DMS153 treated with DMSO at 0.1 percent for 48 hours (cell line): ENCODE data around the gene SMG6.
A peak's percentile ranks its signal among the peaks of the same experiment; 100 is the strongest.

Source experiments
- DNase-seq: peaks from one replicate; lab custom pipeline; 2025; ENCODE audit not compliant: unreplicated experiment; lab: John Stamatoyannopoulos, UW

The SMG6 gene

DNA sequence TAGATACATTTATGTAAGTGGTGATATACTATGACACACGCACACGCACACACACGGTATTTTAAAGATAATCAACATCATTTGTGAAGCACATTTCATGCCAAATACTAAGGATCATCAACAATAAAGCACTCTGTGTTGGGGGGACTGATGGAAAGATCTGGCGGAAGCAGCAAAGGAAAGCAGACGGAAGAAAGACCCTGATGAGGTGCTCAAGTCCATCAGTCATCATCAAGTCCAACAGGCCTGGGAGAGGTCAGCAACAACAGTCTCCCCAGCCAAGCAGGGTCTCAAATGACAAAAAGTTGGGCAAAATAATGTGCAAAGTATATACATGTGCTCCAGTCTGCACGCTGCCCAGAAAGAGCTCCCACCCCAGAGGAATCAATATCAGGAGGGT lies 193.1 kb downstream of the SMG6 start:
- no peak for DNase-seq

- no peak for DNase-seq
These were observed 195.4 kb downstream of the SMG6 start for GRCh38 chr17:2108170-2108569.

DNA sequence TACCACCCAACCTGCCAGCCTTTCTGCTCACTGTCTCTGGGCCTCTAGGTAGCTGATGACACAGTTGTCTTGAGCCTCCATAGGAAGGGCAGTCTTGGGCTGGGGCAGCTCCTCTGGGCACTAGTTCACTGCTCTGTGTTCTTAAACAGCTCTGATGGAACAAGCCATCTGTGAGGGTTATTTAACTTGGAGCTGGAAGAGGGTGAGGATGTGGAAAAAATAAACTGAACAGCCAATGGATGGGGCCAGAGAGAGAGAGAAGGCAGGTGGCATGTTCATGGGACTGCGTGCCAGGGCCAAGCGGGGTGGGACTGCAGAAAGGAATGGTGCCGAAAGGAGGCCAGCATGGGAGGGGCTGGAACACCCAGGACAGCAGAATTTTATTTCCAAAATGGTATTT lies 196.1 kb downstream of the SMG6 start:
- no peak for DNase-seq

DNA sequence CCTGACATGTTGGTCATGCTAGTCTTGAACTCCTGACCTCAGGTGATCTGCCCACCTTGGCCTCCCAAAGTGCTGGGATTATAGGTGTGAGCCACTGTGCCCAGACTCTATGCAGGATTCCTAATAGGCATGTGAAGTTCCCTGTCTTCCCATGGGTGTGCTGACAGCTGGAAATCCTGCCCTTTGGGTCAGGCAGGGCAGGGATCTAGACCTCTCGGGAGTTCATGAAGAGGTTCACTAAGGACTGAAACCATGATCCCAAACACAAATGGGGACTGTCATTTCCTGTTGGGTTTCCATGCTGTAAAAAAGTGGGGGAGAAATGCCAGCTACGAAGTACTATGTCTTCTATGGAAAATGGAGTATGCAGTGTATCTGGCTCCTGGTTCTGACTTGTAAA lies 196.5 kb downstream of the SMG6 start:
- DNase-seq: no peak

DNA sequence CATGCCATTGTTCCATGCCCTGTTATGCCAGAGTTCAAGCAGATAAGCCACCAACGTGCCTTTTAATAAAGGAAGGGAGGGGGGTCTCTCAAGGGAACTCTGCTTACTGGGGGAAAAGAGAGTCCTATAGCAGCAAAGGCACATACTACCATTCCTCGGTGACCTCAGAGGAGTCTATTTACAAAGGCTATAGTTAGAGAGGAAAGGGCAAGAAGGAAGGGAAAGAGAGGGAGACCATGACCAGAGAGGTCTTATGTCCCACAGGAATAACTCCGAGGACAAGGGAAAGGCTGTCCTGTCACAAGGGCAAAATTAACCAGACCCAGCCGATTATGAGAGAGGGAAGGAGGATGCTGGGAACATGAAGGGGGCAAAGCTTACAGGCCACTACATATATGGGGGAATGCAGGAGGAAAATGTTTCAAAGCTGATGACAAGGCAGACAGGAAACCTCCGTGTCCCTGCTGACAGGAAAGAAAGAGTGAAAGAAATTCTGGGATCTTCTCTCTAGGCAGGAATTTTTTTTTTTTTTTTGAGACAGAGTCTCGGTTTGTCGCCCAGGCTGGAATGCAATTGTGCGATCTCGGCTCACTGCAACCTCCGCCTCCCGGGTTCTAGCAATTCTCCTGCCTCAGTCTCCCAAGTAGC lies 197.2 kb downstream of the SMG6 start:
- no peak for DNase-seq

DNA sequence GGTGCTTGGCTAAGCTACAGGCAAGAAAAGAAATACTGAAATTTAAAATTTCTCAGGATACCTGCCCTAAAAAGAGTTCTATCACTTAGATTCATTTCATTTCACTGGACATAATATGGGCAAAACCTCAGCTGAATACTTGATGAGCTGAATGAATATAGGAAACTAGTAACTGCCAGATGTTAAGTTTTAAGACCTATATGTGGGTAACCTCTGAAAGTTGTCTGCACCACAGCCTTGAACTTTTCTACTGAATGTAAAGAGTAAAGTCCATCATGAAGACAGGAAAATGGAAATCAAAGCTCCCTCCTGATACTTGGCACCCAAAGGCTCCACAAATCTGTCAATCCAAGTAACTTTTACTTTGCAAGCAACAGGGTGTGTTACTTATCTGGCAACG lies 197.9 kb downstream of the SMG6 start:
- no peak for DNase-seq

- DNase-seq: no peak
These were observed 200.4 kb downstream of the SMG6 start for GRCh38 chr17:2102931-2103809.

DNA sequence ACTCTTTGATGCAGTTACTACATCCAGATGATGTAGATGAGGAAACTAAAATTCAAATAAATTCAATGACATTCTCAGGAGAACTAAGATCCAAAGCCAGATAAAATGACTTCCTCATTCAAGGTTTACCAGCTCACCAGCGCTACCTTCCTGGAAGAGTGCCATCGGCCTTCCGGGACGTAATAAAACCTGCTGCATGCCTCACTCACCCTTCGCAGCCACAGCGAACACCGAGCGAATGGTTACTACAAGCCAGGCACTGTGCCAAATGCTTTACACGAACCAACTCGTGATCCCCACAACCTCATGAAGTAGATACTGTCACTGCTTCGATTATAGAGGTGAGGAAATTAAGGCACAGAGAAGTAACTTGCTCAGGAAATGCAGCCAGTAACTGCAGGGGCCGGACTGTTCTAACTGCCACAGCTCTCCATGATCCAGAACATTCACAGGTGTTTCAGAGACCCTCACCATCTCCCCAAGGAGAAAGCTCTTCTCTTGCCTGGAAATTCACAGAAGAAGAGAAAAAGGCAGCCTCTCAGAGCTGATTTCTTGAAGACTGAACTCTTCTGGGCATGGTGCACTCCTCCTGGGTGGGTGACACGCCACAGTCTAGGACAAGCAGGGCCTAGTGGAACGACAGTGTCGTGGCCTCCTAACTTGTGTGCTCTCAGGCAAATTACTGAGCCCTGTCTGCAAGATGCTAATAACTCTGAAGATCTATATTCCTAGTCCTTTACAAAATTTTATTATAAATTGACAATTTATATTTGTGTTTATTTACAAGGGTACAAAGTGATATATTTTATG lies 201.9 kb downstream of the SMG6 start:
- DNase-seq: peak; percentile 40

GRCh38 chr17:2095536-2095910 lies 208.1 kb downstream of the SMG6 start:
- DNase-seq: no peak

DNA sequence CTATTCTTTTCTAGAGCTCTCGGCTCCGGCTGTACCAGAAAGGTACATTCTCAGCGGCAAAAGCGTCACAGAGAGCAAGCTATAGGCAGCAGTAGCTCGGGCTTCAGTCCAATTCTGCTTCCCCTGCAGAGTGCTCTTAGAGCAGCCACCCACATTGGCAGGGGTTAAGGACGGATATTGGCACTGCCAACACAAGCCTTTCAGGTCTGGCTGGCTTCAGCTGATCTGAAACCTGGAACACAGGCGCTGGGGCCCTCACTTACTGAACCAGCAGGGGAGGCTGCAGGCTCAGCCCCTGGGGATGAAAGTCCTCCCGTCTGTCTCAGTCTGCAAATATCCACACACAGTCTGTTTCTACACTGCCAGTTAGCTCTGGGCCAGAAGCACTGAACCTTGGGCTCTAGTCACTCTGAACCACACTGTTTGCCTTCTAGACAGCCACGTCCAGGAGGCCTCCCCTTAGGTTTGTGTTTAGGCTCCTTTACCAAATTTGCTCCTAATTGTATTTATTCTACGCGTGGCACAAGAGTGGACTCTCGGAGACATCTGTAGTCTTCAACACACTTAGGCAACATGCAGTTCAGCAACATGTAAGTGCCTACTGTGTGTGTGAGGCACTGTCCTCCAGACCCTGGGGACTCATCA lies 208.6 kb downstream of the SMG6 start:
- DNase-seq: no peak

GRCh38 chr17:2093349-2093748 lies 210.2 kb downstream of the SMG6 start:
- DNase-seq: no peak

DNA sequence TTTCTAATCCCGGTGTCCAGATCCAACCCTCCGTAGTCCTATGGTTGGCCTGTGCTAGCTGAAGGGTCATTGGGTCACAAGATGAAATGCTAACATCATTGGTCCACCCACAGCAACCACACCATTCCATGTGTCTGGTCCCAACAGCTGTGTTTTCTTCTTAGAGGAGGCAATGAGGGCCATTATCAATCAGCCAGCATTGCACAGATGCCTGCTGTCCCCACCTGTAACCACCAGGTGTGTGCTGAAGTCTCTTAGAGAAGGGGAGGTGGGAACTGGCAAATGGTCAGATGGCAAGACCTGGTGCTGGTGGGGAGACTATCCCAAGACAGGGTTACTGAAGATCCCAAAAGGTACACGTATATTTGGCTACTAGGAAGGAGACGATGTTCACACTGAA lies 211.3 kb downstream of the SMG6 start:
- DNase-seq: no peak

DNA sequence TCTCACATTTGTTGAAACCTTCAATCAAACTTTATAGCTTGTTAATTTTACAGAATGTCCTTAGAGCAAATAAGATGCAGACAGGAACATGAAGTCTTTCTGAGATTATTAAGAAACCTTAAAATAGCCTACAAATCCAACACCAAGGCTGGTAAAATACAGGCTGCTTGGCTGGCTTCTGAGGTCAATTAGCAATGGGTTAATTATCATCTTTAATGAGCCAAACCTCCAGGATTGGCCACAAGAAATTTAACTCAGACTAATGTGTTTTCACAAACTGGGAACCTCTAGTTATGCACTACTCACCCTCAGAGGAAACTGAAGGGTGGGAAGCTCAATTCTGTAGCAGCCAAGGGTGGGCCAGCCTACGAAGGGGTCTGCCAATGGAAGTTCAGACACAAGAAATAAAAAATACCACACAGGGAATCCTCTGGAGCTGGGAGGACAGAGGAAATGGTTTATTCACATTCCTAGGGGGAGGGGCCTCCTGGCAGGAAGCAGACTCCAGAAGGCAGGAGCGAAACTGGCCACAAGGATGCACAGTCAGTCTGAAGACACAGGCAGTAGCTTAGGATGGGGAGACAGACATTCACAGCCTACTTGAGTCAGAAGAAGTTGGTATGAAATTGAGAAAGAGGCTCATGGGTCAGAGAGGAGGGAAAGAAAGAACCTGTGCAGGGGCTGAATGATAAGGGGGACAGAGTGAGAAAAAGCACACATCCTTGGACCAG lies 212.6 kb downstream of the SMG6 start:
- no peak for DNase-seq

GRCh38 chr17:2090210-2090641 lies 213.4 kb downstream of the SMG6 start:
- DNase-seq: no peak

DNA sequence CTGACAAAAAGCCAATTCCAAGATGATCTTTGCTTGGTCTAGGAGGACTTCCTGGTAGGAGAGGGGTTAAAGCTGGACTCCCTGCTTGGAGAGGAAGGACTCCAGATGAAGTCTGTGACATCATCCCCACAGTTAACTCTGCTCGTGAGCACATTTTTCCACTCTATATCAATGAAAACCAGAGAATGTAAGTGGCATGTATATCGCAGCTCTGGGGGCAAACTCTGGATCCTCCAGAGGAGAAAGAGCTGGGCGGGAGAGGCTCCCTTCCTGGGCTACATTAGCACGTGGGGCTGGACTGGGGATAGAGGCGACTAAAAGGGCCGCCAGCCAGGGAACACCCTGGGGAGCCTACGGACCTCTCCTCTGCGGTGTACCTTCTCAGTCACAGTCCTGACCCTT lies 214.6 kb downstream of the SMG6 start:
- no peak for DNase-seq

DNA sequence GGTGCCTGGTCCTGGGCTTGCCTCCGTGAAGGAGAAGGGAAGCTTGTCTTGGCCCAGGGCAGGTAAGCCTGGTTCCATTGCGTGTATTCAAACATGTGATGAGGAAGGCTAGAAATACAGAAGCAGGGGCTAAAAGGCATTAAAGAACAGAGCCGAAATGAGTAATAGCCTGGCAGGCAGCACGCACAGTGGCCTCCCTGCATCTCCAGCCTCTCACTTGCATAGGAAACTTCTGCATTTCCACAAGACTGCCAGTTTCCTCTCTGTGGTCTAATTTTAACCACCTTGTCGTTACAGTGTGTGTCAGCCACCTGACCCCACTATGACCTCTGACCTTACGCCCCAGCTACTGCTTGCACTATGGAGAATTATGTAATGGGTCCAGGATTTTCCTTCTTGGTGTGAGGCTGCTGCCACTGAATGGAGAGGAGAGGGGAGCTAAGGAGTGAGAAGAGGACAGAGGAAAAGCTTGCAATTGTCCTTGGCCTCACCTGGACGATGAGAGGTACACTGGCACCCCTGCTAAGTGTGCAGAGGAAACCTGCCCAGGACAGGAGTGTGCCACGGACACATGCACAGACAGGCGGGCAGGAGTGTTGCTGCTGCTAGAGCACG lies 215.9 kb downstream of the SMG6 start:
- no peak for DNase-seq

DNA sequence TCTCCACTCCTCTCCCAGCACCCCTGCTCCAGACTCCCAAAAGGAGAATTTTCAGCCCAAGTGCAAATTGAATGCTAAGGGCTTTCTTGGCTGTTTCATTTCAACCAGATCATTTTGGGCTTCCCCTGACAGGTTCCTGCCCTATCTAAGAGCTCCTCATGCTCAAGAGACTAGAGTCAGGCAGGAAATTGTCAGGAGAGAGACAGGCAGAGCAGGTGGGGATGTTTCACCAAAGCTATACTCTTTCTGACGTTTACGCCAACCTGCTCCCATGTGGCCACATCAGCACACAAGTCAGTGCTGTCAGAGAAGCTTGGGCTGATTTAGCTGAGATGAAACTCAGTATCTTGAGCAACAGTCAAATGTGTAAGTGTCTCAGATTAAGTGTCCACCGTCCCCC lies 217.3 kb downstream of the SMG6 start:
- DNase-seq: no peak

GRCh38 chr17:2085648-2085949 lies 218.0 kb downstream of the SMG6 start:
- DNase-seq: no peak

DNA sequence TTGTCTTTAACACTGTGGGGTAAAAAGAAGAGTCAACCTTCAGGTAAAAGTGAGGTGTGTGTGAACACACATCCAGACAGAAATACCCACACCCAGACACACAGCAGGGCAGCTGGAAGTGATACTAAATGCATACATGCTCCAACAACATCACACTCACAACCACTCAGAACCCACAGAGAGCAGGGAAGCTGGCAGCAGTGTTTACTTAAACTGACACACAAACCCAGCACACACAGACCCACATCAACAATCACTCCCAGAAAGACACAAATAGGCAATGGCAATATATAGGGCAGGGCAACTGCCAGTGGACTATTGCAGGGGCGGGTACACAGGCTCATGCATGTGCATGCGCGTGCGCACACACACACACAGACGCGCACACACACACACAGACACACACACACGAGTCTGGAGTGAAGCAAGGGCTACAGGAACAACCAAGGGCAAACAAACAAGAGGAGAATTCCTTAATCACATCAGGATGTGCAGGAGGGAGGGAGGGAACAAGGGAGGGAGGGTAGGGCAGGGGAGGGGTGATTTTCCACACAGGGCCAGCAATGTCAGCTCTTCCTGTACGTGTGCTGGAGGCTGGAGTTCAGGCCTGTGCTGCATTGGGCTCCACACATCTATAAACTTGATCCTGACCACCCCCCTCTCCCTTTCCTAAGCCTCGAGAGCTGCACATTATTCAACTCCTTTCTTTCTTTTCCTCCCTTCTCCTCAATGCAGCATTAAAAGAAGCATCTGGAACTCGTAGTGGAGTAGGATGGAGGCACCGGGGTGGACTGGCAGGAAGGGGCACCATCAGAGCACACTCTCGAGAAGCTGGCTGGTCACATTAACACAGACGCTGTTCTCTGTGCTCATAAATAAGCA lies 218.6 kb downstream of the SMG6 start:
- DNase-seq: no peak
